GM21529 (cell line): ENCODE measurements around the gene ACADSB.

Experiments
- ATAC-seq: cut with Tn5 transposase; IDR thresholded peaks from one replicate; pipeline ENCODE4 v1.9.1; 2021; ENCODE audit not compliant: unreplicated experiment

ACADSB gene

DNA sequence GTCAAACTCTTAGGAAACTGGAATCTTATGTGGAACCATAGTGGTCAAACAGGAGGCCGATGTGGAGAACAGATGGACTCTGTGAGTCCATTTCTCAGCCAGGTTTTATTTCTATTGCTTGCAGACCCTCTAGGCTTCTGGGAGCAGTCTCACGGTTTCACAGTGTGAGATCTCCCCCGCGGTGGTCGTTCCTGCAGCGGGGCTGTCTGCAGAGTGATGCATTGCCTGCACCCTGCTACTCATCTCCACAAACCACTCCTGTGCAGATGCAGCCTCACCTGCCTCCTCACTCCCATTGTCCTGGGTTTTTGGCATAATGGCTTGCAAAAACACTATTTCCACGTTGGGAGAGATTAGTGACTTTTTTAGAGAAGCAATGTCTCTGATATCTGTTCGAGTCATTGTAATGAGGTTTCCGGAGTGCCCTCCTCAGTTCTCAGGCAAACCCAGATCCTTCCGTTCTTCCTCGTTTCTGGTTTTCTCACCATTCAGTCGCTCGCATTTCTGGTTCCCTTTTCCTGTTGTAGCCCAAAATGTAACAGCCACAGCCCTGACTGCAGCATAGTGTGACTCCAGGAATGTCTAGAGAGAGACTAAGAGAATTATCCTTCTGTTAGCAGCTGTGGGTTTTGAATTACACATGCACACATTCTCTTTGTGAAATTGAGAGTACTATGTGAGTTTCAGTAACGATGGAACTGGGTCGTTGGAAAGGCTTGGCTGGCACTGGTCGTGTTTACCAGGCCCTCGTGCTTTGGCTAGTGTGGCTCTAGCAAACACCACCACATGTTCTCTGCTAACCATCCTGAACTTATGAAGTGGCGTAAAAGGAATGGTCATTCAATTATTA is 30.2 kb downstream of the ACADSB start:
- ATAC-seq = no peak

- ATAC-seq = no peak
Measured at GRCh38 chr10:123039632-123039930, 30.8 kb downstream of the ACADSB start.

DNA sequence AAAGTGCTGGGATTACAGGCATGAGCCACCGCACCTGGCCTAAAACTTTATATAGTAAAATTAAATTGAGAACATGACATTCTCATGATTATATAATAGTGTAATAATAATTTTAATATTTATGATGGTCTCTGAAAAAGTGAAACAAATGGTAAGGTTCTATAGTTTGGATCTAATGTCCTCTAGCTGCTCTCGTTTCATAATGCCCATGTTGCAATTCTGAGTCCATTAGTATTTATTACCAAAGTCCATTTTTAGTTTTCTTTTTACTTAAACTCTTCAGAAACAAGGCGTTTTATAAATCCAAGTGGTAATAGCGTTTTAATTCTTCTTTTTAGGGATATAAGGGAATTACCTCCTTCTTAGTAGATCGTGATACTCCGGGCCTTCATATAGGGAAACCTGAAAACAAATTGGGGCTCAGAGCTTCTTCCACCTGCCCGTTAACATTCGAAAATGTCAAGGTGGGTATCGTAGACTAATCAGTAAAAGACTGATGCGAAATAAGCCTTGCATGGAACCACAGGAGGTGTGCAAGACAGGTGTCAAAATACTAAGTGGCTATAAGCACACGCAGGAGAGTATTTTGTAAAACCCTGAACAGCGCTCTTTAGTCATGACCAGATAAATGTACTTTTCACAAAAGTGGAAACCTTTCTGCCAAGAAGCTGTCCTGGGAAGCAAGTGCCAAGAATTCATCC is 34.1 kb downstream of the ACADSB start:
- no peak for ATAC-seq

DNA sequence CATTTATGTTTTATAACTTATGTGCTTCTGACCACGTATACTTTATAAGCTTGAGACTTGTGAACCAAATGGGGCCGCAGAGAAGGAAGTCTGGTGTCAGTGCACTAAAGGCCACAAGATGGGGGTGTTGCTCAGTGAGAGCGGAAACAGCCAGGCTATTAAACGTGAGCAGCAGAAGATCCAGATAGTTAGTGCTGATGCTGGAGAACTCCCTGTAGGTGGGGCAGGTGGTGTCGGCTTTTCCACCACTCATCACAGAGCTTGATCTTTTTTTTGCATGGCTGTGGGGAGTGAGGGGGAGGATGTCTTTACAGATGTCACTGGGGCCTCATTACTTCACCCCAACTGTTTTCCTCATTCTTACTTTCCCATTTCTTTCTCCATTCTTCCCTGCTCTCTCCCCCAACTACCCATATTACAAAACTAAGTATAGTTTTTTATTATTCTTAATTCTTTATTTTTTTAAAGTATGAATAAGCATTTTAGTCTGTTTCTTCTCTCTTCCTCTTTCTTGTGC is 34.7 kb downstream of the ACADSB start:
- ATAC-seq = peak; percentile 54

DNA sequence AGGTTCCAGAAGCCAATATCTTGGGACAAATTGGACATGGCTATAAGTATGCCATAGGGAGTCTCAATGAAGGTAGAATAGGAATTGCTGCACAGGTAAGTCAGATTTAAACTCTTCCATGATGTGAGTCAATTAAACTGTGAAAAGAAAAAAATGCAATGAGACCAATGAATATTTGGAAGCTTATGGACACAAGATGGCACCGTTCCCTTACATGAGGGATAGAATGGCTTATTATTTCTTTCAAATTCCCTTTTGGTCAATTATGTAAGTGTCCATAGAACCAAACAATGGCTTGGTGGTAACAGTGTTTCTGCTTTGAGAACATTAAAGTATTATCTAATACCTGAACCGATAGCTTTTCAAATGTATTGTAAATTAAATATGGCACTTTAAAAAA is 35.6 kb downstream of the ACADSB start:
- ATAC-seq = no peak

DNA sequence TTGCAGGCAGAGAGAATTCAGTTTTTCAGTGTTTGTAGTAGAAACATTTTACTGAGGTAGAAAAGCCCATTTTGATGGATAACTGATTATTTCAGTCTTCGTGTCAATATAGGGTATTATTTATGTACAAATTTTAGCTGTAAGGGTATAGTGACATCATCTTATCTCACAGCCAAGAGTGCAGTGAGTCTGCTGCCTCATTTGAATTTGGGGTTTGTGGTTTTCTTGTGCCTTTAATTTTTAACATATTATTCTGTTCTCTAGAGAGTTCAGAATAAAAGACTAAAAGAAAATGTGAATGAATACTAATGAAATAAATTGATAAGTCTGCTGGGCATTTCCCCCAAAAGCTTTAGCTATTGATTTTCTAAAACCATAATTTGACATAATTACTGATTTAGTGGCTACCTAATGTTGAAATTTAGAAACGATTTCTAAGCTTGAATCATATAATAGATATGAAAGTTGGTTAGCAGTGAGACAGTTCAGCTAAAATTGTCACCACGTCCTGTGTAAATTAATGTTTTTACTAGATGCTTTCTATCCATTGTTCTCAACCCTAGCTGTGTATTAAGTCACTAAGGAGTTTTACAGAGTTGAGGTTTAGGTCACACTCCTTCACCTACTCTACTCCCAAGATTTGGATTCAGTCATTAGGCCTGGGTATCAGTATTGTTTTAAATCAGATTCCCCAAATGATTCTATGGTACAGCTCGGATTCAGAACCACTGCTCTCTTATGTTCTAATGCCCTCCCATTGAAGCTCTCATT is 37.3 kb downstream of the ACADSB start:
- no peak for ATAC-seq

GRCh38 chr10:123057968-123058367 is 49.2 kb downstream of the ACADSB start:
- ATAC-seq = no peak

DNA sequence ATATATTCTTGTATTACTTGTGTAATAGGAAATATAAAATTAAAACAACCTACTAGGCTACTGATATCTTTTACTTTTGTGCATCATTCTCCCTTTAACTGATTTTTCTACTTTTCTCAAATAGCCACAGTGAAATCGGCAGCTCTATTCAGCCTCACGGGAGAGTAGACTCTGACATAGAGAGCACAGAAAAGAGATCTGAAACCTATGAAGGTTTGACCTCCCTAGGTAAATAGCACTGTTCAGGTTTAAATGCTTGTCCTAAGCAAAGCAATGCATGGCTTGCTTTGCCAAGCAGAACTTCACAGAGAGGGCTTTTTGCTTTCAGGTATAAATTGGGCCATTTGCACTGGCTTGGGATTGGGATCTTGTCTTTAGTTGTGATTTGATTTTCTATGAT is 53.1 kb downstream of the ACADSB start:
- ATAC-seq = no peak

GRCh38 chr10:123062726-123063125 is 53.9 kb downstream of the ACADSB start:
- no peak for ATAC-seq

GRCh38 chr10:123068087-123068853 is 59.5 kb downstream of the ACADSB start:
- no peak for ATAC-seq

GRCh38 chr10:123069246-123069986 is 60.6 kb downstream of the ACADSB start:
- ATAC-seq = no peak

DNA sequence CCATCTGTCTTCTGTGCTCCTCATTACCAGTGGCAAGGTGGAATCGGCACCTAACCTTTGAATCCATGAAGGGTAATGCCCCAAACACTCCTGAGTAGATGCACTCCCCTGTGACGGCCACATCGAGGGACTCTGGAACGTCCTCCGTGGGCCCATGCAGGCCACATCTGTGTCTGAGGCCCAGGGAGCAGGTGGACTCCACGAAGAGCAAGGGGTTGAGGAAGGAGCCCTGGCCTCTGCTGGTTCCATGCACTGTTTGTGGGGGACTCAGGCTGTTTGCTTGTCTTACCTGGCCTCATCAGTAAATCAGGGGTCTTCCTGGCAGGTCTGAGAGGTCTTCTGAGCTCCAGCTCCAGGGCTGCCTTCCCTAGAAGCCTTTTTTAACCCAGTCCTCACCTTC is 64.4 kb downstream of the ACADSB start:
- no peak for ATAC-seq

- no peak for ATAC-seq
Measured at GRCh38 chr10:123074215-123074614, 65.4 kb downstream of the ACADSB start.

- no peak for ATAC-seq
Measured at GRCh38 chr10:123081896-123082295, 73.1 kb downstream of the ACADSB start.

DNA sequence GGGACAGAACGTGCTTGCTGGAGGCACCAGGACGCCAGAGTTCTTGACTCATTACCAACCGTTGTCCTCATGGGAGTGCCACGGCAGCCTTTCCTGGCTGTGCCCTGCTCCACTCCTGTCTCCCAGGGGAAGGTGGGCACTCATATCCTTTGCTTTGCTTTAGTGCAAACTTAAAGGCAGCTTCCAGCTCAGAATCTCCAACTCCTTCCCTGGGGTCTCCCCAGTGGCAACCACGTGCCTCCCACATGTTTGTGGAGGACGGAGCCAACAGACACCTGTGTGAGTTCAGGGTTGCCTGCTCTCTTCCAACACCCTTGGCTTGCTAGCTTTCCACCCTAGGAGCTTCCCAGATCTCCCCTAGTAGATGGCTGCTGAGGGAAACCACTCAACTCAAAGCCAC is 75.0 kb downstream of the ACADSB start:
- ATAC-seq = no peak

DNA sequence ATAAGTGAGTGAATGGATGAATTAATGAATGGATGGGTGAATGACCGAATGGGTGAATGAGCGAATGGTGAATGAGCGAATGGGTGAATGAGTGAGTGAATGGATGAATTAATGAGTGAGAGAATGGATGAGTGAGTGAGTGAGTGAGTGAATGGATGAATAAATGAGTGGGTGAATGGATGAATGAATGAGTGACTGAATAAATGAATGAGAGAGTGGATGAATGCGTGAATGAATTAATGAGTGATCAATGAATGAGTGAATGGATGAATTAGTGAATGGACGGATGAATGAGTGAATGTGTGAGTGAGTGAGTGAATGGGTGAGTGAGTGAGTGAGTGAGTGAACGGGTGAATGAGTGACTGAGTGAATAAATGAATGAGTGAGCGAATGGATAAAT is 77.5 kb downstream of the ACADSB start:
- no peak for ATAC-seq

- ATAC-seq = no peak
Measured at GRCh38 chr10:123087348-123087747, 78.5 kb downstream of the ACADSB start.

GRCh38 chr10:123087786-123088185 is 79.0 kb downstream of the ACADSB start:
- no peak for ATAC-seq

GRCh38 chr10:123092635-123093414 is 84.0 kb downstream of the ACADSB start:
- no peak for ATAC-seq
